Peyer's patch (tissue), 4 donors: Measurements from ENCODE around the gene SLC35D3. TPM values are rescaled to one million over a fixed set of nuclear protein-coding genes. Genes with fewer than 3 reads are reported as not detected.

ENCODE experiments used
- DNase-seq, 3 donors: peaks; one replicate each; pipeline ENCODE4 v3.0.0-alpha.2; 2017 to 2019
- H3K27ac ChIP-seq, 4 donors: fragments of 200-600 bp; sonication (generic); one replicate each; pipeline ENCODE4 v1.5.1; 2016 to 2019
- H3K27me3 ChIP-seq, 2 donors: fragments of 200-600 bp; sonication (generic); one replicate each; pipeline ENCODE4 v1.5.1; 2019
- H3K36me3 ChIP-seq, 3 donors: fragments of 200-600 bp; sonication (generic); one replicate each; pipeline ENCODE4 v1.5.1; 2016 to 2019
- H3K4me1 ChIP-seq, 4 donors: fragments of 200-600 bp; sonication (generic); one replicate each; pipeline ENCODE4 v1.5.1; 2016 to 2019
- H3K4me3 ChIP-seq, 4 donors: fragments of 200-600 bp; sonication (generic); 1 replicate in 3 of 4; 2 replicates in 1 of 4; pipeline ENCODE4 v1.5.1; 2016 to 2019; ENCODE audit warnings: mild to moderate bottlenecking in 1 of 4
- H3K9me3 ChIP-seq, 4 donors: fragments of 200-600 bp; sonication (generic); one replicate each; pipeline ENCODE4 v1.5.1; 2016 to 2019; ENCODE audit warnings: mild to moderate bottlenecking in 1 of 4
- POLR2A ChIP-seq, 2 donors: fragments of 450-650 bp; IDR thresholded peaks; one replicate each; pipeline ENCODE4 v1.5.1; 2017; ENCODE audit warnings: antibody characterized with exemption in 2 of 2, mild to moderate bottlenecking in 2 of 2, moderate library complexity in 2 of 2
- total RNA-seq, 4 donors: library from RNA; depleted of rRNA; stranded (reverse); fragments of >200 nt; gene quantifications; one replicate each; pipeline ENCODE4 v1.1.0, GENCODE V29; 2016
- TF ChIP-seq, protein P1 (sequence below), 6 experiments: fragments of 450-650 bp in 4 of 6; fragments of 200-600 bp in 2 of 6; sonication (generic) in 1 of 6; IDR thresholded peaks; one replicate each; pipeline ENCODE4 v1.5.1; 2017 to 2019; ENCODE audit warnings: antibody characterized with exemption in 6 of 6, mild to moderate bottlenecking in 3 of 6, moderate library complexity in 1 of 6

SLC35D3 gene
- total RNA-seq, 4 donors from 2014 or later = 0.47 TPM; not detected in 3

DNA sequence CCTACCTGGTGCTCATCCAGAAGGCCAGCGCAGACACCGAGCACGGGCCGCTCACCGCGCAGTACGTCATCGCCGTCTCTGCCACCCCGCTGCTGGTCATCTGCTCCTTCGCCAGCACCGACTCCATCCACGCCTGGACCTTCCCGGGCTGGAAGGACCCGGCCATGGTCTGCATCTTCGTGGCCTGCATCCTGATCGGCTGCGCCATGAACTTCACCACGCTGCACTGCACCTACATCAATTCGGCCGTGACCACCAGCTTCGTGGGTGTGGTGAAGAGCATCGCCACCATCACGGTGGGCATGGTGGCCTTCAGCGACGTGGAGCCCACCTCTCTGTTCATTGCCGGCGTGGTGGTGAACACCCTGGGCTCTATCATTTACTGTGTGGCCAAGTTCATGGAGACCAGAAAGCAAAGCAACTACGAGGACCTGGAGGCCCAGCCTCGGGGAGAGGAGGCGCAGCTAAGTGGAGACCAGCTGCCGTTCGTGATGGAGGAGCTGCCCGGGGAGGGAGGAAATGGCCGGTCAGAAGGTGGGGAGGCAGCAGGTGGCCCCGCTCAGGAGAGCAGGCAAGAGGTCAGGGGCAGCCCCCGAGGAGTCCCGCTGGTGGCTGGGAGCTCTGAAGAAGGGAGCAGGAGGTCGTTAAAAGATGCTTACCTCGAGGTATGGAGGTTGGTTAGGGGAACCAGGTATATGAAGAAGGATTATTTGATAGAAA is 2.0 kb downstream of the SLC35D3 start:
- H3K36me3 ChIP-seq = no peaks in the 10 kb centered on the region
- H3K4me3 ChIP-seq = no peak overlapping the region
- DNase-seq = no peak
- H3K4me1 ChIP-seq = peaks cover 7 to 36% (median 24%) of the 10 kb centered on the region in 4 donors
- no peak overlapping the region for H3K27ac ChIP-seq
- no peaks in the 10 kb centered on the region for H3K9me3 ChIP-seq
- H3K27me3 ChIP-seq = peaks cover 0 to 27% of the 10 kb centered on the region in 2 donors
- TF ChIP-seq, protein P1, sequence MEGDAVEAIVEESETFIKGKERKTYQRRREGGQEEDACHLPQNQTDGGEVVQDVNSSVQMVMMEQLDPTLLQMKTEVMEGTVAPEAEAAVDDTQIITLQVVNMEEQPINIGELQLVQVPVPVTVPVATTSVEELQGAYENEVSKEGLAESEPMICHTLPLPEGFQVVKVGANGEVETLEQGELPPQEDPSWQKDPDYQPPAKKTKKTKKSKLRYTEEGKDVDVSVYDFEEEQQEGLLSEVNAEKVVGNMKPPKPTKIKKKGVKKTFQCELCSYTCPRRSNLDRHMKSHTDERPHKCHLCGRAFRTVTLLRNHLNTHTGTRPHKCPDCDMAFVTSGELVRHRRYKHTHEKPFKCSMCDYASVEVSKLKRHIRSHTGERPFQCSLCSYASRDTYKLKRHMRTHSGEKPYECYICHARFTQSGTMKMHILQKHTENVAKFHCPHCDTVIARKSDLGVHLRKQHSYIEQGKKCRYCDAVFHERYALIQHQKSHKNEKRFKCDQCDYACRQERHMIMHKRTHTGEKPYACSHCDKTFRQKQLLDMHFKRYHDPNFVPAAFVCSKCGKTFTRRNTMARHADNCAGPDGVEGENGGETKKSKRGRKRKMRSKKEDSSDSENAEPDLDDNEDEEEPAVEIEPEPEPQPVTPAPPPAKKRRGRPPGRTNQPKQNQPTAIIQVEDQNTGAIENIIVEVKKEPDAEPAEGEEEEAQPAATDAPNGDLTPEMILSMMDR (IDR thresholded peaks at IDR 0.05) = no peak
- no peak for TF ChIP-seq POLR2A (IDR thresholded peaks at IDR 0.05)

DNA sequence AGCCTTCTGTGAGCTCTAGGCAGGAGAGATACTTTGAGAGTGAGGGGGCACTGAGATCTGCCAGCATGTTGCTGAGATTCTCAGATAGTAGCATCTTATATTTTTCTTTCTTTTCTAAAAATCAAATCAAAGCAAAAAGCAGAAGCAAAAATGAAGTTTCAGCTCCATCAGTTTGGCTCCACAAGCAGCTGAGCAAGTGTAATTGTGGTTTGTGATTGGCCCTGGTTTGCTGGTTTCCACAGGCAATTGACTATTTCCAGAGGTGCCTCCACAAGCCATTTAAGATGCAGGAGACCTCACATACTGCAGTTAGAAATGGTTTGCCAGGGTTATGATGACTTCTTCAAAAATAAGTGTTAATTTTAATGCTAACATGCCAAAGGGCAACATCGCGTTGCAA is 4.3 kb downstream of the SLC35D3 start:
- Histone ChIP-seq H3K27me3 (peaks cover 0 to 24% of the 10 kb centered on the region in 2 donors), H3K4me1 (peaks cover 4 to 24% (median 17%) of the 10 kb centered on the region in 4 donors), H3K4me3 (no peak overlapping the region), H3K27ac (no peak overlapping the region), H3K9me3 (no peaks in the 10 kb centered on the region), H3K36me3 (no peaks in the 10 kb centered on the region)
- no peak for TF ChIP-seq POLR2A (IDR thresholded peaks at IDR 0.05)
- TF ChIP-seq, protein P1 (IDR thresholded peaks at IDR 0.05) = no peak
- no peak for DNase-seq

DNA sequence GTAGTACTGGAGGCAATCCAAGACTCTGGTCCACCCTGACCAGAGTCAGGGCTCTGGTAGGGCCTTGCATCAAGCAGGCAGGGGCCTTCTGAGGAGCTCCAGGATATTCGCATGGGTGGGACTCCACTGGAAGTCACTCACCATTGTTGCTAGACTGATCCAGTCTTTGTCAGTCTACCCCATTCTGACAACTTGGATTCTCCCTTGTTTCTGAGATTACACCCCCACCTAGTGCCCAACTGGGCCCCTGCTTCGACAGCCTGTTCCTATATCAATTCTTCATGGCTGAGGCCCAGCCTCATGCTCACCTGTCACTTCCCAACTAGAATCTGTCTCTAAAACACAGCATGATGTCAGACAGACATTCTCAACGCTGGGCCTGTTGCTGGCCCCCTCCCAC is 5.2 kb downstream of the SLC35D3 start:
- H3K36me3 ChIP-seq = no peaks in the 10 kb centered on the region
- H3K4me3 ChIP-seq = no peak overlapping the region
- DNase-seq = no peak
- H3K4me1 ChIP-seq = peaks cover 4 to 15% (median 13%) of the 10 kb centered on the region in 4 donors
- H3K27ac ChIP-seq = no peak overlapping the region
- no peaks in the 10 kb centered on the region for H3K9me3 ChIP-seq
- peaks cover 0 to 17% of the 10 kb centered on the region in 2 donors for H3K27me3 ChIP-seq
- TF ChIP-seq, protein P1 (IDR thresholded peaks at IDR 0.05) = peak in 1 of 6 experiments; percentile 5
- no peak for TF ChIP-seq POLR2A (IDR thresholded peaks at IDR 0.05)

DNA sequence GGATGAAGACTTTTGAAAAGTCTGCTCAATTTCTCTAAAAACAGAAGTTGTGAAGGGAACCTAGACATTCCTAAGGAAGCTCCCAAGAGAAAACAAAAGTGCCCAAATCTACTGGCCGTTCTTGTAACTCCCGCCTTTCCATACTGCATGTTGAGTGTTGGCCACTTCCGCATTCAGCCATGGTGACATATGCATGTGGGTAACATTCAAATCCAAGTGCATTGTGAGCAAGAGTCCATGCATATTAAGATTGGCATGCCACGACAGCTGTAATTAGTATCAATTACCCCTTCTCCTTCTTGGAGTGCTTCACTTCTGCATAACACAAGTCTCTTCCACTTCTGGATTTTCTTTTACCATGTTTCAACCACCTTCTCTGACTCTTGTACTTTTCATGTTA is 8.4 kb downstream of the SLC35D3 start:
- no peaks in the 10 kb centered on the region for H3K36me3 ChIP-seq
- no peak overlapping the region for H3K4me3 ChIP-seq
- H3K27ac ChIP-seq = no peak overlapping the region
- DNase-seq = no peak
- TF ChIP-seq POLR2A (IDR thresholded peaks at IDR 0.05) = no peak
- TF ChIP-seq, protein P1 (IDR thresholded peaks at IDR 0.05) = no peak
- H3K27me3 ChIP-seq = no peaks in the 10 kb centered on the region
- H3K9me3 ChIP-seq = no peaks in the 10 kb centered on the region
- H3K4me1 ChIP-seq = no peaks in the 10 kb centered on the region

DNA sequence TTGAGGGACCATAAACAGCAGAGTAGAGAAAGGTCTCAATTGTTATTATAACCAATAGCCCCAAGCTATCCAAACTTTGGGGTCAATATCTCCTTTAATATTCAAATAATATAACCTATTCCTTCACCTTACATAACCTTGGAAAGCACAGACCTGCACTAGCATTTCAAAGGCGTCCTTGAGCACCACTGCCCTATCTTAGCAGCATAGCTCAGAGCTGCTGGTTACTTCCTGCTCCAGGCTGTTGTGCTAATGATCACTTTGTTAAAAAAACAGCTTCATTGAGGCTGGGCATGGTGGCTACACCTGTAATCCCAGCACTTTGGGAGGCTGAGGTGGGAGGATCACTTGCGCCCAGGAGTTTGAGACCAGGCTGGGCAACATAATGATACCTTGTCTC is 10.5 kb downstream of the SLC35D3 start:
- H3K27me3 ChIP-seq = no peaks in the 10 kb centered on the region
- TF ChIP-seq, protein P1 (IDR thresholded peaks at IDR 0.05) = no peak
- no peak for TF ChIP-seq POLR2A (IDR thresholded peaks at IDR 0.05)
- no peaks in the 10 kb centered on the region for H3K9me3 ChIP-seq
- DNase-seq = no peak
- H3K4me3 ChIP-seq = no peak overlapping the region
- no peaks in the 10 kb centered on the region for H3K4me1 ChIP-seq
- no peak overlapping the region for H3K27ac ChIP-seq
- no peaks in the 10 kb centered on the region for H3K36me3 ChIP-seq
